HG03565 (cell line): ENCODE data around the gene ELK4.

Source experiments
- ATAC-seq: cut with Tn5 transposase; IDR thresholded peaks from one replicate; pipeline ENCODE4 v1.9.1; 2021; ENCODE audit warnings: mild to moderate bottlenecking, moderate library complexity; ENCODE audit not compliant: unreplicated experiment

Gene ELK4

GRCh38 chr1:205631768-205632668 is at the start of gene ELK4:
TSS of gene ELK4 (minus strand) at chr1:205632011. CDS start at chr1:205623882, 8,129 bp downstream.
- ATAC-seq: peak; percentile 68

- no peak for ATAC-seq
Measured at GRCh38 chr1:205681364-205681763, 49.6 kb upstream of the ELK4 start.

- ATAC-seq: no peak
Measured at GRCh38 chr1:205680073-205680851, 48.5 kb upstream of the ELK4 start, which contains the start of gene SLC45A3. TSS of gene SLC45A3 (minus strand) at chr1:205680509. CDS start at chr1:205664656, 15,853 bp downstream.

- no peak for ATAC-seq
Measured at GRCh38 chr1:205678286-205679111, 46.7 kb upstream of the ELK4 start.

GRCh38 chr1:205677167-205677566 is 45.4 kb upstream of the ELK4 start:
- ATAC-seq: no peak

- no peak for ATAC-seq
Measured at GRCh38 chr1:205676597-205676996, 44.8 kb upstream of the ELK4 start.

GRCh38 chr1:205676002-205676401 is 44.2 kb upstream of the ELK4 start:
- no peak for ATAC-seq

GRCh38 chr1:205675247-205675646 is 43.4 kb upstream of the ELK4 start:
- ATAC-seq: no peak

- ATAC-seq: no peak
Measured at GRCh38 chr1:205672970-205673369, 41.2 kb upstream of the ELK4 start.

- no peak for ATAC-seq
Measured at GRCh38 chr1:205672395-205672889, 40.6 kb upstream of the ELK4 start.

GRCh38 chr1:205670611-205671430 is 39.0 kb upstream of the ELK4 start:
- ATAC-seq: no peak

GRCh38 chr1:205670150-205670446 is 38.3 kb upstream of the ELK4 start:
- ATAC-seq: no peak

GRCh38 chr1:205669341-205670149 is 37.7 kb upstream of the ELK4 start:
- no peak for ATAC-seq

- no peak for ATAC-seq
Measured at GRCh38 chr1:205668951-205669340, 37.1 kb upstream of the ELK4 start.

GRCh38 chr1:205667909-205668643 is 36.3 kb upstream of the ELK4 start:
- no peak for ATAC-seq

GRCh38 chr1:205666372-205667166 is 34.8 kb upstream of the ELK4 start:
- ATAC-seq: no peak

- no peak for ATAC-seq
Measured at GRCh38 chr1:205665201-205666045, 33.6 kb upstream of the ELK4 start.
